Activated T-cell treated with anti-CD3 and anti-CD28 coated beads, Interleukin-2, amount 50 U/mL, for 48 hours (primary cell): ENCODE results near the gene PFDN1.
A peak's percentile ranks its signal among the peaks of the same experiment; 100 is the strongest.

ENCODE experiments used
- DNase-seq, 2 experiments: peaks; one replicate each; pipeline ENCODE4 v3.0.0-alpha.2; 2020

PFDN1 gene

GRCh38 chr5:140235791-140236551 is 66.9 kb downstream of the PFDN1 start:
- no peak for DNase-seq

GRCh38 chr5:140234377-140234989 is 68.4 kb downstream of the PFDN1 start:
- DNase-seq, result no peak

- DNase-seq, result no peak
These were observed 70.2 kb downstream of the PFDN1 start for GRCh38 chr5:140232731-140233130.

- DNase-seq, result no peak
These were observed 72.5 kb downstream of the PFDN1 start for GRCh38 chr5:140230373-140230772.

- no peak for DNase-seq
These were observed 74.5 kb downstream of the PFDN1 start for GRCh38 chr5:140228364-140228837.

GRCh38 chr5:140227046-140227445 is 75.9 kb downstream of the PFDN1 start:
- no peak for DNase-seq

- DNase-seq, result no peak
These were observed 77.5 kb downstream of the PFDN1 start for GRCh38 chr5:140225396-140225795.

- no peak for DNase-seq
These were observed 78.2 kb downstream of the PFDN1 start for GRCh38 chr5:140224658-140225057.

GRCh38 chr5:140223567-140223966 is 79.3 kb downstream of the PFDN1 start:
- no peak for DNase-seq

GRCh38 chr5:140222416-140222815 is 80.5 kb downstream of the PFDN1 start:
- no peak for DNase-seq

GRCh38 chr5:140221697-140222223 is 81.1 kb downstream of the PFDN1 start:
- no peak for DNase-seq

GRCh38 chr5:140220698-140221064 is 82.2 kb downstream of the PFDN1 start:
- no peak for DNase-seq

GRCh38 chr5:140220032-140220697 is 82.7 kb downstream of the PFDN1 start:
- peak; percentile 40 to 43 for DNase-seq

GRCh38 chr5:140219068-140219991 is 83.6 kb downstream of the PFDN1 start:
- no peak for DNase-seq

- no peak for DNase-seq
These were observed 85.4 kb downstream of the PFDN1 start for GRCh38 chr5:140217299-140218026.

GRCh38 chr5:140216478-140217074 is 86.3 kb downstream of the PFDN1 start:
- DNase-seq, result no peak

GRCh38 chr5:140215276-140215675 is 87.6 kb downstream of the PFDN1 start:
- DNase-seq, result no peak

- DNase-seq, result no peak
These were observed 88.1 kb downstream of the PFDN1 start for GRCh38 chr5:140214831-140215230.

GRCh38 chr5:140213370-140213983 is 89.4 kb downstream of the PFDN1 start:
- DNase-seq, result no peak

GRCh38 chr5:140208065-140208464 is 94.8 kb downstream of the PFDN1 start:
- DNase-seq, result no peak
